OCI-LY3 (cell line): ENCODE measurements around the gene MYO1E.
A peak's percentile ranks its signal among the peaks of the same experiment; 100 is the strongest.

Source experiments
- H2AFZ ChIP-seq: fragments of 200-600, 300-600 bp; shearing (Covaris generic); 2 replicates; pipeline ENCODE4 v1.6.0; 2014; ENCODE audit warnings: antibody characterized with exemption, low read depth, low read length
- H3K27ac ChIP-seq: fragments of 200-600, 300-600 bp; sonication (generic); 2 replicates; pipeline ENCODE4 v1.5.1; 2014; ENCODE audit warnings: mild to moderate bottlenecking, low read length, moderate library complexity, mixed read lengths
- H3K27me3 ChIP-seq: fragments of 200-600, 300-600 bp; sonication (generic); 2 replicates; pipeline ENCODE4 v1.6.1; 2014; ENCODE audit warnings: low read depth, low read length, mixed read lengths
- H3K36me3 ChIP-seq: fragments of 200-600, 300-600 bp; sonication (generic); replicated peaks from 2 replicates; pipeline ENCODE3; 2014; ENCODE audit warnings: low read depth, low read length, mixed read lengths
- H3K4me1 ChIP-seq: fragments of 300-600, 200-600 bp; sonication (generic); 2 replicates; pipeline ENCODE4 v1.6.1; 2014; ENCODE audit warnings: low read length, mixed read lengths
- H3K4me2 ChIP-seq: fragments of 200-600, 300-600 bp; sonication (generic); 2 replicates; pipeline ENCODE4 v1.6.1; 2014; ENCODE audit warnings: low read length, mixed read lengths
- H3K4me3 ChIP-seq: fragments of 300-600, 200-600 bp; sonication (generic); 2 replicates; pipeline ENCODE4 v1.5.1; 2014; ENCODE audit warnings: antibody characterized with exemption, mild to moderate bottlenecking, low read length, moderate library complexity
- H3K79me2 ChIP-seq: fragments of 300-600, 200-600 bp; shearing (Covaris generic); 2 replicates; pipeline ENCODE4 v1.6.1; 2014; ENCODE audit warnings: mild to moderate bottlenecking, low read length, mixed read lengths
- H3K9ac ChIP-seq: fragments of 300-600, 200-600 bp; shearing (Covaris generic); 2 replicates; pipeline ENCODE4 v1.6.0; 2014; ENCODE audit warnings: mild to moderate bottlenecking, low read length, moderate library complexity
- H3K9me3 ChIP-seq: fragments of 200-600, 300-600 bp; shearing (Covaris generic); 2 replicates; pipeline ENCODE4 v1.6.1; 2014; ENCODE audit warnings: low read length, mixed read lengths; ENCODE audit not compliant: insufficient read depth
- H4K20me1 ChIP-seq: fragments of 200-600, 300-600 bp; sonication (generic); 2 replicates; pipeline ENCODE4 v1.6.1; 2016; ENCODE audit warnings: low read length, mixed read lengths; ENCODE audit not compliant: insufficient read depth
- CTCF ChIP-seq: fragments of 200-600, 300-600 bp; sonication (generic); IDR thresholded peaks from 2 replicates; pipeline ENCODE4 v1.5.1; 2014; ENCODE audit warnings: antibody characterized with exemption, low read length, low read depth
- EZH2phosphoT487 ChIP-seq: fragments of 200-600 bp; shearing (Covaris generic); IDR thresholded peaks from 2 replicates; pipeline ENCODE4 v1.6.1; 2018; ENCODE audit warnings: antibody characterized with exemption, mixed run types, low read depth

The MYO1E gene

GRCh38 chr15:59206623-59207183 lies 166.0 kb downstream of the MYO1E start, which contains the start of gene LDHAL6B:
Gene LDHAL6B, plus strand, starts transcription at chr15:59206843. Its CDS starts 98 bp downstream, at chr15:59206941.
- Histone ChIP-seq H3K4me1 (peaks cover 10% of the 10 kb centered on the region), H3K4me3 (no peak within 1 kb of the TSS), H3K36me3 (peaks cover 6% of the 10 kb centered on the region), H3K27ac (no peak within 1 kb of the TSS), H3K4me2 (peak within 1 kb of the TSS; percentile 1; the same call in 1 of the 2 replicates), H4K20me1 (no peaks in the 10 kb centered on the region), H3K9ac (no peak within 1 kb of the TSS), H3K79me2 (no peaks in the 10 kb centered on the region), H3K27me3 (no peaks in the 10 kb centered on the region), H2AFZ (no peak within 1 kb of the TSS), H3K9me3 (no peaks in the 10 kb centered on the region)
- no peak for TF ChIP-seq CTCF
- no peak for TF ChIP-seq EZH2phosphoT487

GRCh38 chr15:59205839-59206622 lies 166.6 kb downstream of the MYO1E start:
- no peak overlapping the region for H3K4me3 ChIP-seq
- H3K27me3 ChIP-seq = no peaks in the 10 kb centered on the region
- H3K4me1 ChIP-seq = peaks cover 10% of the 10 kb centered on the region
- no peak overlapping the region for H2AFZ ChIP-seq
- no peak overlapping the region for H3K27ac ChIP-seq
- no peak for TF ChIP-seq EZH2phosphoT487
- no peak for TF ChIP-seq CTCF
- H4K20me1 ChIP-seq = no peaks in the 10 kb centered on the region
- H3K36me3 ChIP-seq = peaks cover 8% of the 10 kb centered on the region
- peak overlapping the region; percentile 1; the same call in 1 of the 2 replicates for H3K4me2 ChIP-seq
- no peaks in the 10 kb centered on the region for H3K79me2 ChIP-seq
- no peaks in the 10 kb centered on the region for H3K9me3 ChIP-seq
- no peak overlapping the region for H3K9ac ChIP-seq

GRCh38 chr15:59203657-59204056 lies 169.0 kb downstream of the MYO1E start:
- H2AFZ ChIP-seq = no peak overlapping the region
- no peak overlapping the region for H3K4me2 ChIP-seq
- H3K4me1 ChIP-seq = peaks cover 10% of the 10 kb centered on the region
- H3K36me3 ChIP-seq = peaks cover 8% of the 10 kb centered on the region
- H3K9ac ChIP-seq = no peak overlapping the region
- H3K9me3 ChIP-seq = no peaks in the 10 kb centered on the region
- H3K27ac ChIP-seq = no peak overlapping the region
- no peaks in the 10 kb centered on the region for H3K79me2 ChIP-seq
- TF ChIP-seq EZH2phosphoT487 = no peak
- no peak for TF ChIP-seq CTCF
- H3K4me3 ChIP-seq = no peak overlapping the region
- H3K27me3 ChIP-seq = no peaks in the 10 kb centered on the region
- H4K20me1 ChIP-seq = no peaks in the 10 kb centered on the region

GRCh38 chr15:59203008-59203407 lies 169.7 kb downstream of the MYO1E start:
- Histone ChIP-seq H3K9me3 (no peaks in the 10 kb centered on the region), H3K4me1 (peaks cover 10% of the 10 kb centered on the region), H2AFZ (no peak overlapping the region), H4K20me1 (no peaks in the 10 kb centered on the region), H3K27me3 (no peaks in the 10 kb centered on the region), H3K9ac (no peak overlapping the region), H3K36me3 (peaks cover 8% of the 10 kb centered on the region), H3K27ac (no peak overlapping the region), H3K79me2 (no peaks in the 10 kb centered on the region), H3K4me2 (no peak overlapping the region), H3K4me3 (no peak overlapping the region)
- TF ChIP-seq CTCF (no peak), EZH2phosphoT487 (no peak)
